CD4-positive, alpha-beta T cell (primary cell): Measurements from ENCODE around the gene CBFA2T3. TPM values are rescaled to one million over a fixed set of nuclear protein-coding genes. Genes with fewer than 3 reads are reported as not detected.

Source experiments
- ATAC-seq: fragments of 200-7000 bp; cut with Tn5 transposase; one replicate; pipeline ENCODE4 v1.10.0; 2022; ENCODE audit warnings: mild to moderate bottlenecking; ENCODE audit not compliant: poor library complexity
- CTCF ChIA-PET: fragments of 350-600 bp; sonication (Branson Sonifier 250); formaldehyde crosslinking; loops from one replicate; lab custom pipeline; 2021; ENCODE audit warnings: antibody characterized with exemption, inconsistent platforms; lab: Charles Lee
- POLR2A ChIA-PET: fragments of 350-600 bp; sonication (Branson Sonifier 250); formaldehyde crosslinking; loops from one replicate; lab custom pipeline; 2021; ENCODE audit warnings: antibody characterized with exemption, inconsistent platforms; lab: Charles Lee
- DNase-seq, 14 experiments: peaks; one replicate each; pipeline ENCODE4 v3.0.0-alpha.2; 2013 to 2020; ENCODE audit warnings: mixed read lengths in 2 of 14
- H3K27ac ChIP-seq, 2 donors: one replicate each; pipeline versions ENCODE4 v1.5.1 to v1.7.0; 2013; ENCODE audit warnings: low read length in 2 of 2, low read depth in 1 of 2, mild to moderate bottlenecking in 1 of 2
- H3K27me3 ChIP-seq, 2 experiments: 1 replicate in 1 of 2; 2 replicates in 1 of 2; pipeline versions ENCODE4 v1.6.1 to v1.7.0; 2013; ENCODE audit warnings: low read length in 2 of 2, control low read depth in 1 of 2, mild to moderate bottlenecking in 1 of 2, moderate library complexity in 1 of 2; ENCODE audit not compliant: insufficient read depth in 2 of 2, control insufficient read depth in 1 of 2
- H3K36me3 ChIP-seq: one replicate; pipeline ENCODE4 v1.6.1; 2013; ENCODE audit warnings: low read length, control low read depth; ENCODE audit not compliant: insufficient read depth
- H3K4me1 ChIP-seq: one replicate; pipeline ENCODE4 v1.6.1; 2013; ENCODE audit warnings: low read length, control low read depth; ENCODE audit not compliant: insufficient read depth
- H3K4me3 ChIP-seq: one replicate; pipeline ENCODE4 v1.5.1; 2013; ENCODE audit warnings: mild to moderate bottlenecking, low read length, moderate library complexity
- H3K9me3 ChIP-seq, 2 experiments: 1 replicate in 1 of 2; 2 replicates in 1 of 2; pipeline versions ENCODE4 v1.6.1 to v1.7.0; 2013; ENCODE audit warnings: low read length in 2 of 2, mild to moderate bottlenecking in 2 of 2, control low read depth in 1 of 2, moderate library complexity in 1 of 2; ENCODE audit not compliant: control insufficient read depth in 1 of 2, insufficient read depth in 1 of 2
- H3K27ac Mint-ChIP-seq: one replicate; pipeline ENCODE4 v1.8.0; 2020; ENCODE audit warnings: mixed read lengths
- H3K27me3 Mint-ChIP-seq: one replicate; pipeline ENCODE4 v1.8.0; 2021; ENCODE audit warnings: mixed read lengths
- H3K36me3 Mint-ChIP-seq: one replicate; pipeline ENCODE4 v1.8.0; 2021; ENCODE audit warnings: low read depth, mixed read lengths
- H3K4me1 Mint-ChIP-seq: one replicate; pipeline ENCODE4 v1.8.0; 2021; ENCODE audit warnings: low read depth, mixed read lengths
- H3K4me3 Mint-ChIP-seq: one replicate; pipeline ENCODE4 v1.8.0; 2020; ENCODE audit warnings: mild to moderate bottlenecking, mixed read lengths
- H3K9me3 Mint-ChIP-seq: one replicate; pipeline ENCODE4 v1.8.0; 2020; ENCODE audit warnings: mixed read lengths
- CTCF ChIP-seq: fragments of 200-600 bp; IDR thresholded peaks from one replicate; pipeline ENCODE4 v1.8.0; 2022; ENCODE audit warnings: antibody characterized with exemption, mild to moderate bottlenecking
- intact Hi-C, 2 experiments: fragments of 100-400 bp; cut with DNase I in 1 of 2; cut with micrococcal nuclease in 1 of 2; formaldehyde crosslinking; loops; one replicate each; pipeline versions ENCODE4 v1.15.1 to v1.9.0; 2023 to 2025; cut with DNase I, micrococcal nuclease
- total RNA-seq, 174 experiments: library from RNA in 2 of 174; stranded (reverse) in 2 of 174; gene quantifications; one replicate each; pipeline ENCODE4 v1.2.3 and lab custom pipeline; 2021 to 2026

The CBFA2T3 gene
- total RNA-seq, 2 experiments from 2014 or later: 0.80 to 1.6 TPM

- intact Hi-C loops: no loop called here
These were observed 52.8 kb downstream of the CBFA2T3 start for GRCh38 chr16:88923926-88924833.

GRCh38 chr16:88923450-88923849, 53.6 kb downstream of the CBFA2T3 start:
- no peak for TF ChIP-seq CTCF
- no peak for DNase-seq
- H3K9me3 Mint-ChIP-seq: no peaks in the 10 kb centered on the region
- no peaks in the 10 kb centered on the region for H3K36me3 Mint-ChIP-seq
- H3K27ac Mint-ChIP-seq: no peak overlapping the region
- CTCF ChIA-PET: no interaction called here
- H3K27me3 Mint-ChIP-seq: no peaks in the 10 kb centered on the region
- H3K27ac ChIP-seq: no peak overlapping the region
- H3K4me1 Mint-ChIP-seq: peaks cover 6% of the 10 kb centered on the region
- intact Hi-C loops: no loop called here
- peaks cover 0 to 3% of the 10 kb centered on the region in 2 experiments for H3K27me3 ChIP-seq
- H3K4me1 ChIP-seq: peaks cover 10% of the 10 kb centered on the region
- H3K4me3 Mint-ChIP-seq: no peak overlapping the region
- H3K9me3 ChIP-seq: peaks cover 0 to 7% of the 10 kb centered on the region in 2 experiments
- no peak for ATAC-seq
- POLR2A ChIA-PET: no interaction called here
- H3K36me3 ChIP-seq: no peaks in the 10 kb centered on the region
- no peak overlapping the region for H3K4me3 ChIP-seq

More at GRCh38 chr16:88923926-88924833, 52.8 kb downstream of the CBFA2T3 start:
- Histone ChIP-seq H3K9me3 (peaks cover 0 to 9% of the 10 kb centered on the region in 2 experiments), H3K36me3 (no peaks in the 10 kb centered on the region), H3K27ac (no peak overlapping the region), H3K4me3 (no peak overlapping the region), H3K27me3 (peaks cover 0 to 3% of the 10 kb centered on the region in 2 experiments), H3K4me1 (peaks cover 10% of the 10 kb centered on the region)
- ChIA-PET CTCF (no interaction called here), POLR2A (no interaction called here)
- H3K27me3 Mint-ChIP-seq: no peaks in the 10 kb centered on the region
- no peaks in the 10 kb centered on the region for H3K9me3 Mint-ChIP-seq
- H3K27ac Mint-ChIP-seq: no peak overlapping the region
- ATAC-seq (no peak), DNase-seq (no peak)
- no peaks in the 10 kb centered on the region for H3K36me3 Mint-ChIP-seq
- no peak for TF ChIP-seq CTCF
- H3K4me3 Mint-ChIP-seq: no peak overlapping the region
- peaks cover 6% of the 10 kb centered on the region for H3K4me1 Mint-ChIP-seq

GRCh38 chr16:88922826-88923410, 54.1 kb downstream of the CBFA2T3 start:
- Mint-ChIP-seq H3K4me3 (no peak overlapping the region), H3K9me3 (no peaks in the 10 kb centered on the region), H3K27ac (no peak overlapping the region), H3K4me1 (peaks cover 6% of the 10 kb centered on the region), H3K36me3 (no peaks in the 10 kb centered on the region), H3K27me3 (no peaks in the 10 kb centered on the region)
- ChIA-PET CTCF (no interaction called here), POLR2A (no interaction called here)
- H3K36me3 ChIP-seq: no peaks in the 10 kb centered on the region
- intact Hi-C loops: no loop called here
- peaks cover 0 to 7% of the 10 kb centered on the region in 2 experiments for H3K9me3 ChIP-seq
- no peak overlapping the region for H3K4me3 ChIP-seq
- H3K4me1 ChIP-seq: peaks cover 10% of the 10 kb centered on the region
- ATAC-seq (no peak), DNase-seq (no peak)
- peaks cover 0 to 3% of the 10 kb centered on the region in 2 experiments for H3K27me3 ChIP-seq
- no peak overlapping the region for H3K27ac ChIP-seq
- TF ChIP-seq CTCF: no peak
